ENCODE measurements around the gene MTREX.

- TF ChIP-seq REST (IDR thresholded peaks at IDR 0.05; ENCODE audit: insufficient read depth in 1 of 2, low read depth in 2 of 2, low read length in 2 of 2) = no peak
- TF ChIP-seq POLR2AphosphoS5 (IDR thresholded peaks at IDR 0.05; ENCODE audit: low read depth, low read length) = no peak
- no peak for TF ChIP-seq TAF1 (IDR thresholded peaks at IDR 0.05; ENCODE audit: borderline replicate concordance, insufficient read depth, low read length)
- no peak for TF ChIP-seq SIN3A (IDR thresholded peaks at IDR 0.05; ENCODE audit: borderline replicate concordance, insufficient read depth, low read length)
These were observed 118.7 kb downstream of the MTREX start for GRCh38 chr5:55426455-55426854.
